Heart right ventricle (tissue), 16 donors: Measurements from ENCODE around the gene BDKRB1. TPM values are rescaled to one million over a fixed set of nuclear protein-coding genes. Genes with fewer than 3 reads are reported as not detected.

Experiments used
- ATAC-seq, 8 donors: fragments of 200-7000 bp; cut with Tn5 transposase; one replicate each; pipeline ENCODE4 v1.9.1; 2020; ENCODE audit warnings: mild to moderate bottlenecking in 8 of 8, moderate library complexity in 8 of 8, moderate number of reproducible peaks in 1 of 8
- DNase-seq, 2 donors: peaks; one replicate each; pipeline ENCODE4 v3.0.0-alpha.2; 2020
- H3K27ac ChIP-seq, 10 donors: fragments of 200-600 bp; sonication (generic) in 2 of 10; one replicate each; pipeline versions ENCODE4 v1.5.0 to v1.8.0; 2020 to 2022; ENCODE audit warnings: mild to moderate bottlenecking in 3 of 10
- H3K27me3 ChIP-seq, 7 donors: fragments of 200-600 bp; one replicate each; pipeline ENCODE4 v1.8.0; 2021 to 2022; ENCODE audit warnings: mild to moderate bottlenecking in 2 of 7
- H3K36me3 ChIP-seq, 9 donors: fragments of 200-600 bp; sonication (generic) in 1 of 9; one replicate each; pipeline versions ENCODE4 v1.5.0 to v1.8.0; 2020 to 2022; ENCODE audit warnings: mild to moderate bottlenecking in 2 of 9
- H3K4me1 ChIP-seq, 9 donors: fragments of 200-600 bp; sonication (generic) in 1 of 9; one replicate each; pipeline versions ENCODE4 v1.5.0 to v1.8.0; 2020 to 2022; ENCODE audit warnings: mild to moderate bottlenecking in 4 of 9
- H3K4me3 ChIP-seq, 10 donors: fragments of 200-600 bp; sonication (generic) in 2 of 10; one replicate each; pipeline versions ENCODE4 v1.5.0 to v1.8.0; 2020 to 2022; ENCODE audit warnings: mild to moderate bottlenecking in 7 of 10, moderate library complexity in 2 of 10
- H3K9me3 ChIP-seq, 11 donors: fragments of 200-600 bp in 10 of 11; sonication (generic) in 2 of 11; one replicate each; pipeline versions ENCODE4 v1.5.0 to v1.8.0; 2013 to 2022; ENCODE audit warnings: mild to moderate bottlenecking in 2 of 11, control low read depth in 1 of 11, moderate library complexity in 1 of 11
- WGBS, 2 donors: extraction: QIAGEN DNeasy Blood & Tissue Kit; methylation state at CpG; one replicate each; pipeline ENCODE4 v1.1.7; 2013; ENCODE audit warnings: inconsistent platforms in 1 of 2; 5-methylcytosine and 5-hydroxymethylcytosine counted together
- intact Hi-C, 10 donors: fragments of 100-400 bp; cut with DNase I; formaldehyde crosslinking; loops; one replicate each; pipeline versions ENCODE4 v1.11.1 to v1.14.2; 2022
- polyA plus RNA-seq, 2 donors: library from polyadenylated mRNA; stranded (reverse); fragments of 200-250 nt; gene quantifications; one replicate each; pipeline ENCODE4 v1.2.3, GENCODE V29; 2013
- total RNA-seq, 10 donors: library from RNA; stranded (reverse); fragmentation: NEBNext Ultra II Directional in 3 of 10; extraction: Animal tissue kit (Norgen Biotek cat#: 25700) in 3 of 10; gene quantifications; one replicate each; pipeline versions ENCODE4 v1.2.1 to v1.2.4, GENCODE V29; 2021 to 2023
- TF ChIP-seq, protein P1 (sequence below), 9 donors: fragments of 200-600 bp; sonication (generic) in 2 of 9; IDR thresholded peaks; one replicate each; pipeline versions ENCODE4 v1.5.0 to v1.8.0; 2021 to 2022; ENCODE audit warnings: antibody characterized with exemption in 9 of 9, mild to moderate bottlenecking in 5 of 9, moderate library complexity in 1 of 9
- donor health status: Arrhythmogenic right ventricular cardiomyopathy.
- donor health status: ischemic (EF 13 %, LVEDD 7.1; RV severe dilation, severe dysfunction).
- donor health status: healthy with polysubstance abuse.
- donor health status: DM: no; HTN: yes; CAD: no.
- donor health status: DM: no; HTN: no; CAD: no.
- donor health status: ischemic (EF 25% LVEDD 6.9; RV normal size, moderate dysfunction).
- donor health status: ischemic (EF 25% LVEDD 5.7; RV mildly dilated, moderate dysfunction).
- donor health status: healthy.
- donor health status: DM: yes; HTN: yes; CAD: no.
- donor health status: Ischemic cardiomyopathy.
- donor health status: ischemic (EF 35%, LVEDD 5.7; RV mildly dilated, moderate dysfunction).
- donor health status: nonischemic (EF 11% LVEDD 7.7; RV severe dilation, severe dysfunction).
- donor health status: DM: yes; HTN: yes; CAD: no.
- donor health status: PGD.
- donor health status: ischemic (EF 29% LVEDD 5.4; RV normal size, mild dysfunction).
- donor health status: nonischemic (EF 23%, LVEDD 6.1; RV moderate dilation, normal function).

BDKRB1 gene
- total and polyA plus RNA-seq, 12 donors, result 0.09 to 0.66 (median 0.39) TPM; not detected in 9

DNA sequence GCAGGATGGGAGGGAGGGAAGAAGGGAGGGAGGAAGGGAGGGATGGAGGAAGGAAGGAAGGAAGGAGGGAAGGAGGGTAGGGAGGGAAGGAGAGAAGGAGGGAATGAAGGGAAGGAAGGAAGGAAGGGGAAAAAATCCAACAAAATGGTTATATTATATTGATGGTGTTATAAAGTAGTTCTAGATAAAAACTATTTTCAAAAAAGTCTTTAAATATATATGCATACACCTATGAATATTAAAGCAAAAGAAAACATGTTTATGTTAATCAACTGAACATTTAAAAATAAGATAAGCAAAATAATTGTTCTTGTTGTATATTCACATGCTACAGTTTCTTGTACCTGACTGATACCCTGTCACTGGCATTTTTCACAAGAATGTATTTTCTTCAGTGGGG, 1.9 kb downstream of the BDKRB1 start:
- no peak overlapping the region for H3K4me3 ChIP-seq
- intact Hi-C loops, result no loop called here
- H3K36me3 ChIP-seq, result no peaks in the 10 kb centered on the region
- ATAC-seq (no peak), DNase-seq (no peak)
- H3K27me3 ChIP-seq, result peaks cover 0 to 25% (median 14%) of the 10 kb centered on the region in 7 donors
- H3K27ac ChIP-seq, result no peak overlapping the region
- H3K4me1 ChIP-seq, result peaks cover 0 to 22% (median 0%) of the 10 kb centered on the region in 9 donors
- TF ChIP-seq, protein P1, sequence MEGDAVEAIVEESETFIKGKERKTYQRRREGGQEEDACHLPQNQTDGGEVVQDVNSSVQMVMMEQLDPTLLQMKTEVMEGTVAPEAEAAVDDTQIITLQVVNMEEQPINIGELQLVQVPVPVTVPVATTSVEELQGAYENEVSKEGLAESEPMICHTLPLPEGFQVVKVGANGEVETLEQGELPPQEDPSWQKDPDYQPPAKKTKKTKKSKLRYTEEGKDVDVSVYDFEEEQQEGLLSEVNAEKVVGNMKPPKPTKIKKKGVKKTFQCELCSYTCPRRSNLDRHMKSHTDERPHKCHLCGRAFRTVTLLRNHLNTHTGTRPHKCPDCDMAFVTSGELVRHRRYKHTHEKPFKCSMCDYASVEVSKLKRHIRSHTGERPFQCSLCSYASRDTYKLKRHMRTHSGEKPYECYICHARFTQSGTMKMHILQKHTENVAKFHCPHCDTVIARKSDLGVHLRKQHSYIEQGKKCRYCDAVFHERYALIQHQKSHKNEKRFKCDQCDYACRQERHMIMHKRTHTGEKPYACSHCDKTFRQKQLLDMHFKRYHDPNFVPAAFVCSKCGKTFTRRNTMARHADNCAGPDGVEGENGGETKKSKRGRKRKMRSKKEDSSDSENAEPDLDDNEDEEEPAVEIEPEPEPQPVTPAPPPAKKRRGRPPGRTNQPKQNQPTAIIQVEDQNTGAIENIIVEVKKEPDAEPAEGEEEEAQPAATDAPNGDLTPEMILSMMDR (IDR thresholded peaks at IDR 0.05), result no peak
- peaks cover 0 to 15% (median 6%) of the 10 kb centered on the region in 11 donors for H3K9me3 ChIP-seq

- ATAC-seq (peak in 1 of 8 donors; percentile 64), DNase-seq (no peak)
- WGBS, 2 donors, result 48 to 58% methylated on average over 2 of the region's 2 CpGs
- Histone ChIP-seq H3K9me3 (peaks cover 0 to 15% (median 6%) of the 10 kb centered on the region in 11 donors), H3K4me3 (no peak overlapping the region), H3K36me3 (no peaks in the 10 kb centered on the region), H3K27ac (no peak overlapping the region), H3K4me1 (peaks cover 0 to 16% (median 0%) of the 10 kb centered on the region in 9 donors), H3K27me3 (peaks cover 0 to 19% (median 8%) of the 10 kb centered on the region in 7 donors)
- TF ChIP-seq, protein P1 (IDR thresholded peaks at IDR 0.05), result no peak
- intact Hi-C loops, result no loop called here
Observed at GRCh38 chr14:96260341-96260821, 4.4 kb downstream of the BDKRB1 start.

DNA sequence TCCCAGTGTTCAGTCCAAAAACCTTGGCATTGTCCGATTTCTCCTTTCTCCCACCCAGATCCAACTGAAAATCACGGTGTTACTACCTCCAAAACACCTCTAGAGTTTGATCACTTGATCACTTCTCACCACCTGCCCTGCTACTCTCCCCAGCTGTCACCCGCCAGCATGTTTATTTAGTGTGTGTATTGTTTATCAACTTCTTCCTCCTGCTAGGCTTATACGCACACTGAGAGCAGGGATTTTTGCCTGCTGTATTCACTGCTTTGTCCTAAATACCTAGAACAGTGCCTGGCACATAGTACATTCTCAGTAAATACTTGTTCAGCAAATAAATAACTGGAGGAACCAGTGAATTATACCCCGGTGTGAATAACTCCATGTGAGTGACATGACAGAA, 5.0 kb downstream of the BDKRB1 start:
- no peaks in the 10 kb centered on the region for H3K36me3 ChIP-seq
- TF ChIP-seq, protein P1 (IDR thresholded peaks at IDR 0.05), result no peak
- H3K4me1 ChIP-seq, result peaks cover 0 to 10% (median 0%) of the 10 kb centered on the region in 9 donors
- no peak overlapping the region for H3K27ac ChIP-seq
- peaks cover 0 to 15% (median 6%) of the 10 kb centered on the region in 11 donors for H3K9me3 ChIP-seq
- DNase-seq (no peak), ATAC-seq (no peak)
- peaks cover 0 to 19% (median 8%) of the 10 kb centered on the region in 7 donors for H3K27me3 ChIP-seq
- intact Hi-C loops, result no loop called here
- H3K4me3 ChIP-seq, result no peak overlapping the region
- 78% methylated on average over 5 of the region's 5 CpGs for WGBS, 2 donors

- peaks cover 0 to 15% (median 6%) of the 10 kb centered on the region in 11 donors for H3K9me3 ChIP-seq
- DNase-seq (no peak), ATAC-seq (no peak)
- TF ChIP-seq, protein P1 (IDR thresholded peaks at IDR 0.05), result no peak
- no peaks in the 10 kb centered on the region for H3K36me3 ChIP-seq
- no peak overlapping the region for H3K27ac ChIP-seq
- intact Hi-C loops, result no loop called here
- WGBS, 2 donors, result 77 to 85% methylated on average over 16 of the region's 16 CpGs
- H3K27me3 ChIP-seq, result peaks cover 0 to 16% (median 6%) of the 10 kb centered on the region in 7 donors
- H3K4me1 ChIP-seq, result peaks cover 0 to 5% (median 0%) of the 10 kb centered on the region in 9 donors
- H3K4me3 ChIP-seq, result no peak overlapping the region
Observed at GRCh38 chr14:96261772-96262655, 6.0 kb downstream of the BDKRB1 start.
